Measurements from ENCODE around the gene VWA2.
"Not testable (repeated sequence)": the region's sequence is repeated elsewhere in the genome, so short reads cannot be mapped to it uniquely, and the experiment has no call there.

The VWA2 gene

GRCh38 chr10:114320249-114321116, 81.4 kb downstream of the VWA2 start:
- DNase-seq, result no peak

- no peak for DNase-seq
These were observed 83.3 kb downstream of the VWA2 start for GRCh38 chr10:114322344-114322743.

- DNase-seq, result no peak
These were observed 84.0 kb downstream of the VWA2 start for GRCh38 chr10:114323023-114323422.

DNA sequence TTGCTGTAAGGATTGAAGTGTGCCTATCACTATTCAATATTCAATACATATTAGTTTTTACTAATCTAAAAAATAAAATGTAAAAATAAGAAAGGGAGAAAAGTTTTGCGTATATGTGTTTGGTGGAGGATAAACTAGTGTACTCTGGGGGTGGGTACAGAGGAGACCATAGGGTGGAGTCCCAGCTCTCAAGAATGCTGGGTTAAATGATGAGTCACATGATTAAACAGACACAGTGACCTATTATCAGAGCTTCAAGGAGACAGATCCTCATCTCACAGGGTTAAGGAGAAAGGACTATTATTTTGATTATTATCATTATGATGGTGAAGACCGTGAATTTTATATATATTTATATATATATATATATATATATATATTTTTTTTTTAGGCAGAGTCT, 87.7 kb downstream of the VWA2 start:
- DNase-seq, result no peak

GRCh38 chr10:114327537-114328440, 88.7 kb downstream of the VWA2 start:
- no peak for DNase-seq

DNA sequence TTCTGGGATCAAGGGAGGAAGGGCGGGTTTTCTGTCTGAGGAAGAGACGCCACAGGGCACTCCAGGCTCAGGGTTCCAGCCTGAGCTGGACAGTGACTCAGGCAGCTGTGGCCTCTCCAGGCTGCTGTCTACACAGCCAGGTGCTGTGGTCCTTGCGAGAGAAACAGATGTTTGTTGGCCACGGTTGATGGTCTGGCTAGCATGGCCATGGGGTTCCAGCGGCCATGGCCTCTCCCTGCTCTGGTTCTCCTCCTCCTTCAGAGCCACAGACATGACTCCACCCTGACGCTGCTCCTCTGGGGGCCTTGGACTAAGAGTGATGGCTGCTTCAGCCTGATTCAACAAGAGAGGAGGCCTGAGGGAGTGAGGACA, 89.4 kb downstream of the VWA2 start:
- DNase-seq, result no peak

DNA sequence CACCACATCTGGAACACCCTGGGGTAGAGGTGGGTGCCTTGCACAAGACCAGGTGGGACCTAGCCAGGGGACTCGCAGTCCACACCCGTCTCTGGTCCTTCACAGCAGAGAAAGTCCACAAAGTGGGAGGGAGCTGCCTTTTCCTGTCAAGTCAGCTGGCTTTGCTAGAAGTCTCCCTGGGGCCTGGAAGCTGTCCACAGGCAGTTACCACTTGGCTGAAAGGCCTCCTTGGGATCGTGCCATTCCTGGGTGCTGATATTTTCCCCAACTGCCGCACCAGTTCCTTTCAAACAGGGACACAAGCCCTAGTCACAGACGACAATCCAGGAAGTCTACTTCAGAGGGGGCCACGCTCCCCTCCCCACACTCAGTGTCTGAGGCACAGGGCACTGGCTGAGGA, 89.8 kb downstream of the VWA2 start:
- no peak for DNase-seq

DNA sequence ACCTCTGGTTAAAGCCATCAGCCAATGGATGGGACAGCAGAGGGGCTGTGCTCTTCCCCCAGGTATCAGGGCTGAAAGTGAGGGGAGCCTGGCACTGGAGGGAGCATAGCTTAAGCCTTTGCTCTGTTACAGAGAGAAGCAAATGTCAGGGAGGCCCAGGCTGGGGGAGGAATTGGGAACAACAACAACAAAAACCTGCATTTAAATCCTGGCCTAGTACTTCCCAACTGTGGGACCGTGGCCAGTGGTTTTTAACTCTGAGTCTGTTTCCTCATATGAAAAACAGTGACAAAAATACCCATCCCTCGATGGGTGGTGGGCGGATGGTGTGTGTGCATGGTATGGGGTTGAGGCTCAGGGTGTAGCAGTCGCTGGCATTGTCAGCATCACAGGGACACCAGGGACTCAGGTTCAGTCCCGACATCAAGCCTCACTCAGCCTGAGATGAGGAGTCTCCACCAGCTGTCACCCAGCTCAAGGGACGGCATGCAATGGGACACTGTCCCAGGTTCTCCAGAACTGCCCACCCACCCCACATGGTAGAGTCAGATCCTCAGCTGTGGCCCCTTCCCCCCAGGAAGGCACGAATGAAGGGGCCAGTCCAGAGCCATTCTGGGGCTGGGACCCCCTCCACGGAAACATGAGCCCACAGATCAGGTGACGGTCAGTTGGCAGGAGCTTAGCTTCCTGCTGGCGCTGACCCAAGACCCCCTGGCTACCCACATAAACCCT, 90.7 kb downstream of the VWA2 start:
- DNase-seq, result no peak

- no peak for DNase-seq
These were observed 93.5 kb downstream of the VWA2 start for GRCh38 chr10:114332301-114333192.

- DNase-seq, result not testable (repeated sequence)
These were observed 94.4 kb downstream of the VWA2 start for GRCh38 chr10:114333441-114333840.

DNA sequence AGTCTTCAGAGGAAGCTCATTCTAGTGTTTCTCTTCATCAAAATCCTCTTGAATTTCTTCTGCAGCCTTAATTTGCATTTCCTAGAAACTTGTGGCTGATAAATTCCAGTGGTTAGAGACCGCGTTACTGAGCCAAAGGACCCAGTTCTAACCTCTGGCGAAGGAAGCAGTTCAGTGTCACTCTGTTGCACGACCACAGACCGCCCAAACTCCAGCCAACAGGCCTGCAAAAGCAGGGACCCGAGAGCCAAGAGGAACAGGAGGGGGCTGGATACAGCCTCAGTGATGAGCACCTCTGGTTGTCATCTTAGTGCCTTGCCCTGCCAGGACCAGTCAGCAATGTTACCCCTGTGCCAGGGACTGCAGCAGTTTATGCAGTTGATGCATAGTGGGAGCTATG, 95.2 kb downstream of the VWA2 start:
- DNase-seq, result no peak

DNA sequence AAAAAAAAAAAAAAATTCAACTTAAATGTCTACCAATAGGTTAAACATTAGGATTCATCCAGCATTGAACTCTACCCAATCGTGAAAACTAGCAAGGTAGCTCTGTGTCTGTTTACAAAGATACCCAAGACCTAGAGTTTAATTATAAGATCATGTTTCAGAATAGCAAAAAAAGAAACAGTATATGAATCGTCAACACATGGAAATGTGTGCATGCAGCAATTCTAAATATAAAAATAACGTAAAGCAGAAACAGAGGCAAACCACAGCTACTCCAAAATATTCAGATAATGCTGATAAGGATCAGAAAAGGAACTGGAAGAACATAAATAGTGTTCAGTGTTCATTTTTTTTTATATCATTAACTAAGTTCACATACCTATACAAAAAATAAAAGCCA, 96.6 kb downstream of the VWA2 start:
- DNase-seq, result no peak

DNA sequence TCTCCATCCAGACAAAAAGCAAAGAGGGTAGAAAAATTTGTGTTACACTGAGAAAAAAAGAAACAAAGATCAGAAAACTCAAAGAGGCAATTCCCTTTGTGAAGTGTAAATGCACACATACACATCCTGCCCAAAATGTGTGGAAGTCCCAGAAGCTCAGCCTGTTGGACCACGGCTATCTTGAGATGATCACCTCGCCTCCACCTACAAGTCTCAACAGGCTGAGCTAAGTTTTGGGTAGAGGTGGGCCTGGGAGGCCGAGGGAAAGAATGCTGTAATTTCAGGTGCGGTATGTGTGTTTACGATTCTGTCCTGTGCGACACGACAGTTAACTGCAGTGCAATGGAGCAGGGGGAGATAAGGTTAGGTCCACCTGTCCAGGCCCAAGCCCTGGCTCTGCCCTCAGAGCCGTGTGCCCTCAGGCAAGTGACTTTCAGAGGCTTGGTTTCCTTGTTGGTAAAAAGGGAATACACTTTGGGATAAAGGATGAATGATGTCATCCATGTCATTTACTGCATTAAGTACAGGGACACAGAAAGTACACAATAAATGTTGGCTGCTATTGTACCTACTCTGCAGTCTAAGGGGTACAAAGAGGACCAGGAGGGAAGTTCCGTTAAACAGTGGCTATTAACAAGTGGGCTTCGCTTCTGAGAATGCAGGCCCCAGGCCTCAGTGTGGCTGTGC, 97.9 kb downstream of the VWA2 start:
- DNase-seq, result no peak

DNA sequence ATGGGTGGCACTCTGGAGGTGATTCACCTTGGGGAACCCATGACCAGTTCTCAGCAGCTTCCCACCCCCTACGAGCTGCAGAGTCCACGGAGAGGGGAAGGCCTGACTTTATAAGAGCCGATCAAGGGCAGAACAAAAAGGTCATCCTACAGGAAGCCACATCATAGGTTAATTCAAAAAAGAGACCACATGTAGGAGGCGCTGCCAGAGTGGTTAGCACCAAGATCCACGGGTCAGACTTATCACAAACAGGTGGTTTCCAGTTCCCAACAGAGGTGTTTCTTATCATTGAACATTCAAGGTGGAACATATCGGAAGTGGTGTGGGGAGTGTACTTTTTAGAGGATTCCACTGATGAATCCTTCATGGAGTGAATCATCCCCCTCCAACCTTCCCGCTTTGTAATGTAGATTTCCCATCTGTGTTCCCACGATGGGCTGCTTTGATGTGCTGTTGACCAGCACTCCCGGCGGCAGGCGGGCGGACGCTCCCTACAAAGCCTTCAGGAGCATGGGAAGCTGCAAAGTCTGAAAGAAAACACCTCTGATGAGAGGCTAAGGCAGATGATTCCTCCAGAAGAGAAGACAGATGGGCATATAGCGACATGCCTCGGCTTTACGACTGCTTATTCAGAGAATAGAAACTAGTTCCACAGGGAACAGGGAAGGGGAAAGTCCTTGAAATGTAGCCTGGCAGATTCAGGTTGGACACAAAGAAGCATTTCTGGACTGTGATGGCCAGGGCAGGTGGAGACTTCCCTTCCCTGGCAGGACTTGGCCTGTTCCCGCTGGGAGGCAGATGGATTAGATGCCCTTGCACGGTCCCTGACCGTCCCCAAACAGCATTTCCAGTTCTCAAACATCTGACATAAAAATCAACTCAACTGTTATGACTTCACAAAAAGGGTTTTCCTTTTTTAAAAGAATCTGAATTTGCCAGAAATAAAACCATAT, 98.7 kb downstream of the VWA2 start:
- no peak for DNase-seq

- DNase-seq, result no peak
These were observed 101.8 kb downstream of the VWA2 start for GRCh38 chr10:114340816-114341215.

All from NCI-H526 treated with DMSO at 0.1 percent for 48 hours (cell line).